ENCODE data around the gene FAM168B.

- TF ChIP-seq, protein P1, sequence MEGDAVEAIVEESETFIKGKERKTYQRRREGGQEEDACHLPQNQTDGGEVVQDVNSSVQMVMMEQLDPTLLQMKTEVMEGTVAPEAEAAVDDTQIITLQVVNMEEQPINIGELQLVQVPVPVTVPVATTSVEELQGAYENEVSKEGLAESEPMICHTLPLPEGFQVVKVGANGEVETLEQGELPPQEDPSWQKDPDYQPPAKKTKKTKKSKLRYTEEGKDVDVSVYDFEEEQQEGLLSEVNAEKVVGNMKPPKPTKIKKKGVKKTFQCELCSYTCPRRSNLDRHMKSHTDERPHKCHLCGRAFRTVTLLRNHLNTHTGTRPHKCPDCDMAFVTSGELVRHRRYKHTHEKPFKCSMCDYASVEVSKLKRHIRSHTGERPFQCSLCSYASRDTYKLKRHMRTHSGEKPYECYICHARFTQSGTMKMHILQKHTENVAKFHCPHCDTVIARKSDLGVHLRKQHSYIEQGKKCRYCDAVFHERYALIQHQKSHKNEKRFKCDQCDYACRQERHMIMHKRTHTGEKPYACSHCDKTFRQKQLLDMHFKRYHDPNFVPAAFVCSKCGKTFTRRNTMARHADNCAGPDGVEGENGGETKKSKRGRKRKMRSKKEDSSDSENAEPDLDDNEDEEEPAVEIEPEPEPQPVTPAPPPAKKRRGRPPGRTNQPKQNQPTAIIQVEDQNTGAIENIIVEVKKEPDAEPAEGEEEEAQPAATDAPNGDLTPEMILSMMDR (optimal IDR thresholded peaks at IDR 0.05 in 1 of 3, IDR thresholded peaks at IDR 0.05 in 1 of 3, conservative IDR thresholded peaks at IDR 0.05 in 1 of 3; ENCODE audit: extremely low read depth in 1 of 3, insufficient read depth in 2 of 3, low read length in 3 of 3): no peak
- TF ChIP-seq EZH2 (IDR thresholded peaks at IDR 0.05; ENCODE audit: low read length): no peak
These were observed 25.7 kb downstream of the FAM168B start for GRCh38 chr2:131067465-131068125.

Measured in keratinocyte (primary cell).